NB4 (cell line): ENCODE results near the gene DMC1.
A peak's percentile ranks its signal among the peaks of the same experiment; 100 is the strongest.

Source experiments
- DNase-seq: peaks from one replicate; pipeline ENCODE4 v3.0.0; 2010; ENCODE audit warnings: low read depth
- H3K4me3 ChIP-seq: one replicate; pipeline ENCODE4 v1.5.1; 2011; ENCODE audit warnings: mild to moderate bottlenecking, low read depth, low read length, moderate library complexity
- MYC ChIP-seq: IDR thresholded peaks from 2 replicates; pipeline ENCODE4 v1.6.1; 2011; ENCODE audit warnings: low read depth, low read length
- POLR2A ChIP-seq: IDR thresholded peaks from 2 replicates; pipeline ENCODE4 v1.6.1; 2011; ENCODE audit warnings: mild to moderate bottlenecking; ENCODE audit not compliant: insufficient read length; ENCODE audit errors: extremely low read depth
- TF ChIP-seq, protein P1 (sequence below): IDR thresholded peaks from one replicate; pipeline ENCODE4 v1.5.1; 2012; ENCODE audit warnings: low read depth, low read length
- TF ChIP-seq, protein P2 (sequence below): IDR thresholded peaks from 2 replicates; pipeline ENCODE4 v1.6.1; 2011; ENCODE audit warnings: low read depth, low read length

DMC1 gene

DNA sequence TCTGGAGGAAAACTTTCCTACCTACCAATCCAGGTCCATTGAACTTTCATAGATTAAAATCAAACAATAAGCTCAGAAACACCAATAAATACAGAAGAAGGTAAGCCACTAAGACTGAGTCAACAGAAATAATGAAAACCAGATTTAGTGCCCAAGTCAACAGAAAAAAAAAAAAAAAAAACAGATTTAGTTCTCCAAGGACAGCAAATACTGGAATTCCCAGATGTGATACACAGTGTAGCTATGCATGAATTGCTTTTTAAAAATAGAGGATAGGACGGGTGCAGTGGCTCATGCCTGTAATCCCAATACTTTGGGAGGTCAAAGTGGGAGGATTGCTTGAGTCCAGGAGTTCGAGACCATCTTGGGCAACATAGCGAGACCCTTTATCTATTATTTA is 15.7 kb downstream of the DMC1 start:
- no peak for TF ChIP-seq MYC
- TF ChIP-seq, protein P1, sequence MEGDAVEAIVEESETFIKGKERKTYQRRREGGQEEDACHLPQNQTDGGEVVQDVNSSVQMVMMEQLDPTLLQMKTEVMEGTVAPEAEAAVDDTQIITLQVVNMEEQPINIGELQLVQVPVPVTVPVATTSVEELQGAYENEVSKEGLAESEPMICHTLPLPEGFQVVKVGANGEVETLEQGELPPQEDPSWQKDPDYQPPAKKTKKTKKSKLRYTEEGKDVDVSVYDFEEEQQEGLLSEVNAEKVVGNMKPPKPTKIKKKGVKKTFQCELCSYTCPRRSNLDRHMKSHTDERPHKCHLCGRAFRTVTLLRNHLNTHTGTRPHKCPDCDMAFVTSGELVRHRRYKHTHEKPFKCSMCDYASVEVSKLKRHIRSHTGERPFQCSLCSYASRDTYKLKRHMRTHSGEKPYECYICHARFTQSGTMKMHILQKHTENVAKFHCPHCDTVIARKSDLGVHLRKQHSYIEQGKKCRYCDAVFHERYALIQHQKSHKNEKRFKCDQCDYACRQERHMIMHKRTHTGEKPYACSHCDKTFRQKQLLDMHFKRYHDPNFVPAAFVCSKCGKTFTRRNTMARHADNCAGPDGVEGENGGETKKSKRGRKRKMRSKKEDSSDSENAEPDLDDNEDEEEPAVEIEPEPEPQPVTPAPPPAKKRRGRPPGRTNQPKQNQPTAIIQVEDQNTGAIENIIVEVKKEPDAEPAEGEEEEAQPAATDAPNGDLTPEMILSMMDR = no peak
- no peak for TF ChIP-seq POLR2A
- TF ChIP-seq, protein P2, sequence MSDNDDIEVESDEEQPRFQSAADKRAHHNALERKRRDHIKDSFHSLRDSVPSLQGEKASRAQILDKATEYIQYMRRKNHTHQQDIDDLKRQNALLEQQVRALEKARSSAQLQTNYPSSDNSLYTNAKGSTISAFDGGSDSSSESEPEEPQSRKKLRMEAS = no peak
- no peak overlapping the region for H3K4me3 ChIP-seq
- no peak for DNase-seq

DNA sequence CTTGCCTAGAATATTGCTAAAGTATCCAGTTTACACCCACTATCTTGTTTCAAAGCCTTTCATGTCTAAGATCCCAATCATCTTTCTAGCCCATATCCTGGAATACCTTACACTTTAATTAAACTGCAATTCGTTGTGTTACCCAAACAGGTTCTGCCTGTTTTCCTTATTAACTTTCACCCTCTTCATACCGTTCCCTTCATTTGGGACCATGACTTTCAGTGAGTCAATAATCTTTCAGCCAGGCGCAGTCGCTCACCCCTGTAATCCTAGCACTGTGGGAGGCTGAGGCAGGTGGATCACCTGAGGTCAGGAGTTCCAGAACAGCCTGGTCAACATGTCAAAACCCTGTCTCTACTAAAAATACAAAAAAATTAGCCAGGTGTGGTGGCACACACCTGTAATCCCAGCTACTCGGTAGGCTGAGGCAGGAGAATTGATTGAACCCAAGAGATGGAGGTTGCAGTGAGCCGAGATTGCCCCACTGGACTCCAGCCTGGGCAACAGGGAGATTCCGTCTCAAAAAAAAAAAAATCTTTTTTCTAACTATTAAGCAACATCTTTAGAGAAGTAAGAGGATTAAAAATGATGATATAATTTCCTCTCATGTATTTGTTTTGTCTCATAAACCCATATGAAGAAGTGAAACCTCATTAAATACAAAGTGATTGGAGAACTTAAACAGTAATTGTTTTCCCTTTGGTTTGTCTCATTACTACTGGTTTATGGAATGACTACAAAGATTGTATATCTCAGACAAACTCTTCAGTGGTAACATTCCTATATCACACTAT is 20.7 kb downstream of the DMC1 start:
- peak; percentile 30 for DNase-seq
- H3K4me3 ChIP-seq = no peak overlapping the region
- TF ChIP-seq MYC (no peak), POLR2A (no peak)
- TF ChIP-seq, protein P1 = no peak
- TF ChIP-seq, protein P2 = no peak

DNA sequence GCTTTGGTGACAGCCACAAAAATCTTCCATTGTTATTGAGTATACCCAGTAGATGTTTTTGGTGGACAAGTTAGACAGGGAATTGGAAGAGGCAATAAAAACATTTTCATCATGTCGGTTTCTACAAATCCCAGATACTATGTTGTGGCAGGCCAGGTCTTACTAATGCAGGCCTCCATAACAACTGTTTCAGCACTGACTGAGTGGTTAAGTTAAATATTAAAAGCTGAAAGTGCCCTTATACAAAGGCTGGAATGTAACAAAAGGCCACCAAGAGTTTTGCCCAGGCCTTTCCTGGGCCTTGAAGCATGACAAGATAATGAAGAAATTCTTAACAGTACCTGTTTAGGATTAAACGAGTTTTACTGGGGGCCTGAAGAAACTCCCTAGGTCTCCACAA is 29.3 kb downstream of the DMC1 start:
- no peak for TF ChIP-seq POLR2A
- TF ChIP-seq, protein P2 = no peak
- no peak for TF ChIP-seq MYC
- TF ChIP-seq, protein P1 = no peak
- H3K4me3 ChIP-seq = no peak overlapping the region
- DNase-seq = no peak

DNA sequence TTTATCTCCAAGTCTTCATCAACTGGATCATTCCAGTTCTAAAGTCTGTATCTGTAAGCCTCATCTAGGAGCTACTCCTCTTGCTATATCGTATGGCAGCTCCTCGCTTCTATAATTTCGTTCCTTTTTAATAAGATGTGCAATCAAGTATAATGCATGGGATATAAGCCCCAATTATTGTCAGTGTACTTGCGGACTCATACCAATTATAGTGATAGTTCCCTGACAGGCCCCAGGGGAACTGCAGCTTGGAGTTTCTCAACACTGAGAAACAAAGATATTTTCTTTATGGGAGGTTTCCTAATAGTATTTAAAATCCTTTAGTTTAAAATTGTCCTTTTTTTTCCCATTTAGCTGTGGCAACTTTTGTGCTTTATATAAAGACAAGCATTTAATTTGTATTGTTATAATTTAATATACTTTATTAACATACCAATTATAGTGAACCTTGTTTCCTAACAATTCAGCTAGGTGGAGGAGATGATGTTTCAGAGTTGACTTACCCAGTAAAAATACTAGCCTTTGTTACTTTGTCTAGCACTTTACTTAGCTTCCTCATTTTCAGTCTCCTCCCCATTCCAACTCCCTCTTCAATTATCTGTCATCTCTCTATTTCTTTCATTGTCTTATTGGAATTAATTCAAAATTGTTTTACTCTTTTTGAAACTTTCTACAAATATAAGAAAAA is 38.6 kb downstream of the DMC1 start:
- TF ChIP-seq, protein P1 = no peak
- TF ChIP-seq, protein P2 = no peak
- TF ChIP-seq MYC (no peak), POLR2A (no peak)
- H3K4me3 ChIP-seq = peak overlapping the region; percentile 61
- peak; percentile 81 for DNase-seq

DNA sequence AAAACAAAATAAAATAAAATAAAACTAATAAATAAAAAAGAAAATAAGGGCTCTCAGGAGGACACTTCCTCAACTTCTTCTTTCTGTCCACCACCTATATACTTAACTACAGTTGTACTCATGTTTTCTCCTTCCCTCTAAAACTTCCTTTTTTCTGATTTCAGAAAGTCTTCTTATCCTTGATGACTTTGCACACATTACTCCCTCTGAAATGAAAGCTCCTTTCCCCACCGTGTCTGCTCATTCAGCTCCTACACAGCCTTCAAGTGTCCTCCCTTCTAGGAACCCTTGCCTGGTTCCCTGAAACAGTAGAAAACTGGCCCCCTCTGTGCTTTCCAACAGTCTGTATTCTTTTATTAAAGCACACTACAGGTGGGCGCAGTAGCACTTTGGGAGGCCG is 45.6 kb downstream of the DMC1 start:
- DNase-seq = peak; percentile 53
- TF ChIP-seq, protein P2 = no peak
- TF ChIP-seq POLR2A (no peak), MYC (no peak)
- TF ChIP-seq, protein P1 = no peak
- no peak overlapping the region for H3K4me3 ChIP-seq
